Neural cell (in vitro differentiated cells): ENCODE data around the gene LRMDA. TPM values are rescaled to one million over a fixed set of nuclear protein-coding genes. Genes with fewer than 3 reads are reported as not detected.

Source experiments
- H2AFZ ChIP-seq: fragments of 200-600, 300-800 bp; sonication (generic), shearing (Covaris generic); 2 replicates; pipeline ENCODE4 v1.6.0; 2014; ENCODE audit warnings: low read depth, mild to moderate bottlenecking, antibody characterized with exemption, low read length, moderate library complexity
- H3F3A ChIP-seq: fragments of 200-600 bp; shearing (Covaris generic); 2 replicates; pipeline ENCODE4 v1.6.1; 2016; ENCODE audit warnings: mild to moderate bottlenecking, moderate library complexity, mixed read lengths, antibody characterized with exemption, low read length; ENCODE audit not compliant: insufficient read depth, poor library complexity, severe bottlenecking
- H3K27ac ChIP-seq: fragments of 200-600, 300-800 bp; sonication (generic), shearing (Covaris generic); 2 replicates; pipeline ENCODE4 v1.5.1; 2014; ENCODE audit warnings: mild to moderate bottlenecking, low read length, moderate library complexity
- H3K27me3 ChIP-seq: fragments of 300-800, 200-600 bp; sonication (generic), shearing (Covaris generic); 2 replicates; pipeline ENCODE4 v1.6.0; 2014; ENCODE audit warnings: mild to moderate bottlenecking, low read depth, low read length, moderate library complexity; ENCODE audit not compliant: insufficient read depth
- H3K36me3 ChIP-seq: fragments of 300-800, 200-600 bp; sonication (generic), shearing (Covaris generic); 2 replicates; pipeline ENCODE4 v1.5.1; 2014; ENCODE audit warnings: mild to moderate bottlenecking, antibody characterized with exemption, low read length, moderate library complexity; ENCODE audit not compliant: insufficient read depth
- H3K4me2 ChIP-seq: fragments of 300-800, 200-600 bp; sonication (generic), shearing (Covaris generic); 2 replicates; pipeline ENCODE4 v1.6.0; 2014; ENCODE audit warnings: mild to moderate bottlenecking, low read length
- H3K4me3 ChIP-seq: fragments of 300-800, 200-600 bp; sonication (generic), shearing (Covaris generic); 2 replicates; pipeline ENCODE4 v1.5.1; 2014; ENCODE audit warnings: mild to moderate bottlenecking, low read length, moderate library complexity
- H3K79me2 ChIP-seq: fragments of 200-600 bp; shearing (Covaris generic); replicated peaks from 2 replicates; pipeline ENCODE4 v1.6.0; 2014; ENCODE audit warnings: mild to moderate bottlenecking, low read length, moderate library complexity; ENCODE audit not compliant: insufficient read depth
- H3K9ac ChIP-seq: fragments of 300-800, 200-600 bp; sonication (generic), shearing (Covaris generic); 2 replicates; pipeline ENCODE4 v1.6.1; 2016; ENCODE audit warnings: mild to moderate bottlenecking, low read length, mixed read lengths
- H3K9me2 ChIP-seq: fragments of 200-600 bp; shearing (Covaris generic); 2 replicates; pipeline ENCODE4 v1.6.1; 2016; ENCODE audit warnings: mild to moderate bottlenecking, low read length, mixed read lengths; ENCODE audit not compliant: insufficient read depth
- H3K9me3 ChIP-seq: fragments of 200-600, 300-800 bp; sonication (generic), shearing (Covaris generic); 2 replicates; pipeline ENCODE4 v1.6.1; 2016; ENCODE audit warnings: mild to moderate bottlenecking, mixed run types, low read length, moderate library complexity, mixed read lengths
- H4K20me1 ChIP-seq: fragments of 200-600 bp; shearing (Covaris generic); 2 replicates; pipeline ENCODE4 v1.6.1; 2016; ENCODE audit warnings: mild to moderate bottlenecking, mixed run types; ENCODE audit not compliant: insufficient read depth
- CTCF ChIP-seq: fragments of 450-650 bp; IDR thresholded peaks from 2 replicates; pipeline ENCODE4 v1.5.1; 2014; ENCODE audit warnings: antibody characterized with exemption, mild to moderate bottlenecking, moderate library complexity; ENCODE audit not compliant: poor library complexity, severe bottlenecking
- EP300 ChIP-seq: fragments of 450-650 bp; conservative IDR thresholded peaks from 2 replicates; pipeline ENCODE4 v1.6.1; 2014; ENCODE audit warnings: antibody characterized with exemption, mild to moderate bottlenecking, moderate library complexity; ENCODE audit not compliant: poor library complexity, severe bottlenecking
- EZH2 ChIP-seq: fragments of 200-600, 300-800 bp; shearing (Covaris generic), sonication (generic); IDR thresholded peaks from 2 replicates; pipeline ENCODE4 v1.6.1; 2014; ENCODE audit warnings: antibody characterized with exemption, low read length, borderline replicate concordance, mild to moderate bottlenecking; ENCODE audit not compliant: insufficient read depth, poor library complexity, severe bottlenecking
- MXI1 ChIP-seq: fragments of 450-650 bp; conservative IDR thresholded peaks from 2 replicates; pipeline ENCODE4 v1.6.1; 2014; ENCODE audit warnings: antibody characterized with exemption, mild to moderate bottlenecking; ENCODE audit not compliant: poor library complexity, severe bottlenecking
- POLR2AphosphoS5 ChIP-seq: IDR thresholded peaks from 2 replicates; pipeline ENCODE4 v1.6.1; 2012
- RAD21 ChIP-seq: fragments of 450-650 bp; conservative IDR thresholded peaks from 2 replicates; pipeline ENCODE4 v1.6.1; 2014; ENCODE audit warnings: antibody characterized with exemption, mild to moderate bottlenecking, moderate library complexity
- REST ChIP-seq: IDR thresholded peaks from 2 replicates; pipeline ENCODE4 v1.6.1; 2012; ENCODE audit warnings: borderline replicate concordance
- SMC3 ChIP-seq: fragments of 450-650 bp; conservative IDR thresholded peaks from 2 replicates; pipeline ENCODE4 v1.6.1; 2014; ENCODE audit warnings: antibody characterized with exemption, mild to moderate bottlenecking, moderate library complexity; ENCODE audit not compliant: poor library complexity
- TAF1 ChIP-seq: IDR thresholded peaks from 2 replicates; pipeline ENCODE4 v1.6.1; 2012; ENCODE audit warnings: low read depth
- polyA plus RNA-seq: library from polyadenylated mRNA; depleted of rRNA; stranded (reverse); fragments of >200 nt; gene quantifications from 2 replicates; pipeline ENCODE4 v1.2.3, GENCODE V29; 2014

The LRMDA gene
- polyA plus RNA-seq, 1 donor from 2014 or later, result 5.6 TPM

- TF ChIP-seq MXI1 (no peak), EP300 (no peak), RAD21 (no peak), EZH2 (no peak), POLR2AphosphoS5 (no peak), REST (no peak), SMC3 (no peak), CTCF (no peak), TAF1 (no peak)
- no peak overlapping the region for H2AFZ ChIP-seq
- H3F3A ChIP-seq, result no peaks in the 10 kb centered on the region
- H3K79me2 ChIP-seq, result no peaks in the 10 kb centered on the region
- H3K27ac ChIP-seq, result no peak overlapping the region
- H3K9me2 ChIP-seq, result no peaks in the 10 kb centered on the region
- H3K4me2 ChIP-seq, result no peak overlapping the region
- no peaks in the 10 kb centered on the region for H3K27me3 ChIP-seq
- no peak overlapping the region for H3K4me3 ChIP-seq
- no peak overlapping the region for H3K9ac ChIP-seq
- peaks cover 12% of the 10 kb centered on the region for H3K9me3 ChIP-seq
- no peaks in the 10 kb centered on the region for H4K20me1 ChIP-seq
- H3K36me3 ChIP-seq, result no peaks in the 10 kb centered on the region
Measured at GRCh38 chr10:75476569-75476968, 45.1 kb downstream of the LRMDA start.

GRCh38 chr10:75476985-75477384, 45.6 kb downstream of the LRMDA start:
- Histone ChIP-seq H3K36me3 (no peaks in the 10 kb centered on the region), H3K9me3 (peaks cover 12% of the 10 kb centered on the region), H3K4me3 (no peak overlapping the region), H3K27ac (no peak overlapping the region), H3K79me2 (no peaks in the 10 kb centered on the region), H3F3A (no peaks in the 10 kb centered on the region), H2AFZ (no peak overlapping the region), H4K20me1 (no peaks in the 10 kb centered on the region), H3K9me2 (no peaks in the 10 kb centered on the region), H3K9ac (no peak overlapping the region), H3K27me3 (no peaks in the 10 kb centered on the region), H3K4me2 (no peak overlapping the region)
- TF ChIP-seq EZH2 (no peak), SMC3 (no peak), POLR2AphosphoS5 (no peak), MXI1 (no peak), RAD21 (no peak), CTCF (no peak), TAF1 (no peak), REST (no peak), EP300 (no peak)
